Brain microvascular endothelial cell (primary cell): ENCODE results near the gene REPIN1.

Source experiments
- DNase-seq: peaks from one replicate; pipeline ENCODE4 v3.0.0-alpha.2; 2020
- H3K27ac ChIP-seq: fragments of 250-450 bp; sonication (Bioruptor Pico); 2 replicates; pipeline ENCODE4 v1.5.1; 2020; ENCODE audit warnings: mild to moderate bottlenecking, moderate library complexity
- H3K27me3 ChIP-seq: fragments of 250-450 bp; sonication (Bioruptor Pico); replicated peaks from 2 replicates; pipeline ENCODE4 v1.5.1; 2020; ENCODE audit warnings: mild to moderate bottlenecking
- H3K36me3 ChIP-seq: fragments of 250-450 bp; sonication (Bioruptor Pico); replicated peaks from 2 replicates; pipeline ENCODE4 v1.5.1; 2020; ENCODE audit warnings: mild to moderate bottlenecking
- H3K4me3 ChIP-seq: 2 replicates; pipeline ENCODE4 v1.5.1; 2011; ENCODE audit warnings: low read depth, mild to moderate bottlenecking, control low read depth, low read length, moderate library complexity
- CTCF ChIP-seq: IDR thresholded peaks from 2 replicates; pipeline ENCODE4 v1.5.1; 2011; ENCODE audit warnings: low read depth, mild to moderate bottlenecking, moderate library complexity, low read length, control low read depth, inconsistent platforms; ENCODE audit errors: missing control alignments
- in situ Hi-C: cut with HindIII; loops from 2 replicates; pipeline ENCODE4 v1.10.0; 2017; ENCODE audit warnings: low sequenced_read_pairs, low pct_ligation_motif_present

Gene REPIN1

GRCh38 chr7:150388709-150389531 is 20.3 kb downstream of the REPIN1 start:
- no peak overlapping the region for H3K4me3 ChIP-seq
- no peaks in the 10 kb centered on the region for H3K27me3 ChIP-seq
- DNase-seq, result no peak
- TF ChIP-seq CTCF, result peak; percentile 72
- in situ Hi-C loops, result no loop called here
- no peak overlapping the region for H3K27ac ChIP-seq
- no peaks in the 10 kb centered on the region for H3K36me3 ChIP-seq

GRCh38 chr7:150389532-150389816 is 20.9 kb downstream of the REPIN1 start:
- H3K4me3 ChIP-seq, result no peak overlapping the region
- no peak for DNase-seq
- in situ Hi-C loops, result no loop called here
- no peaks in the 10 kb centered on the region for H3K36me3 ChIP-seq
- H3K27ac ChIP-seq, result no peak overlapping the region
- no peaks in the 10 kb centered on the region for H3K27me3 ChIP-seq
- TF ChIP-seq CTCF, result no peak

DNA sequence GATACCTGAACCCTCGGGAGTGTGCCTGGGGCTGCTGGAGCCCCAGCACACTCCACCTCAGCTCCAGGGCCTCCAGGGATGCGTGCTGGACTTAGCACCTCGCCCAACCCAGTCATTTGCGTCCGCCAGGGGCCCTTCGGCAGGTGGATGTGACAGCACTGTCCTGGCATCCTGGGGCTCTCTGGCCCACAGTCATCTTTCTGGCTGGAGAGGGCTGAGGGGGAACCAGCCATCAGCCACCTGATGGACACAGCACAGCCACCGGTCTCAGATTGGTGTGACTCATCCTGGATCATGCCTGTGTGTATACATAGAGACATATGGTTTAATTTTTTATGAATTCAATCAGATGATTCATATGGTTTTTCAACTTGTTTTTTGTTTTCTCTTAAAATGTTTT is 21.6 kb downstream of the REPIN1 start:
- no peak for TF ChIP-seq CTCF
- Histone ChIP-seq H3K36me3 (no peaks in the 10 kb centered on the region), H3K27ac (no peak overlapping the region), H3K27me3 (no peaks in the 10 kb centered on the region), H3K4me3 (no peak overlapping the region)
- in situ Hi-C loops, result no loop called here
- DNase-seq, result no peak

- DNase-seq, result no peak
- H3K4me3 ChIP-seq, result no peak overlapping the region
- H3K27me3 ChIP-seq, result no peaks in the 10 kb centered on the region
- no peak for TF ChIP-seq CTCF
- peaks cover 6% of the 10 kb centered on the region for H3K36me3 ChIP-seq
- no peak overlapping the region for H3K27ac ChIP-seq
- in situ Hi-C loops, result no loop called here
These were observed 24.7 kb downstream of the REPIN1 start for GRCh38 chr7:150393325-150393724.

DNA sequence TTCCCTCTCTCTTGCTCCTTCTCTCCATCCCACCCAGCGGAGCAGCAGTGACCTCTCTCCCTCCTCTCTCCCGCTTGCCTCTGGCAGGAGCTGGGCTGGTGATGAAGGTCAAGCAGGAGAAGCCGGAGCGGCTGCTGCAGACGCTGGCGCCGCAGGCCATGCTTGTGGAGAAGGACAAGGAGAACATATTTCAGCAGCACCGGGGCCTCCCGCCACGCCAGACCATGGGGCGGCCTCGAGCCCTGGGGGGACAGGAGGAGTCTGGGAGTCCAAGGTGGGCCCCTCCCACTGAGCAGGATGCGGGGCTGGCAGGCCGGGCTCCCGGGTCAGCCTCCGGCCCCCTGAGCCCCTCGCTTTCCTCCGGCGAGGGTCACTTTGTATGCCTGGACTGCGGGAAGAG is 27.8 kb downstream of the REPIN1 start:
- DNase-seq, result no peak
- H3K27me3 ChIP-seq, result no peaks in the 10 kb centered on the region
- H3K27ac ChIP-seq, result no peak overlapping the region
- in situ Hi-C loops, result no loop called here
- no peak for TF ChIP-seq CTCF
- H3K36me3 ChIP-seq, result peaks cover 6% of the 10 kb centered on the region
- H3K4me3 ChIP-seq, result no peak overlapping the region

DNA sequence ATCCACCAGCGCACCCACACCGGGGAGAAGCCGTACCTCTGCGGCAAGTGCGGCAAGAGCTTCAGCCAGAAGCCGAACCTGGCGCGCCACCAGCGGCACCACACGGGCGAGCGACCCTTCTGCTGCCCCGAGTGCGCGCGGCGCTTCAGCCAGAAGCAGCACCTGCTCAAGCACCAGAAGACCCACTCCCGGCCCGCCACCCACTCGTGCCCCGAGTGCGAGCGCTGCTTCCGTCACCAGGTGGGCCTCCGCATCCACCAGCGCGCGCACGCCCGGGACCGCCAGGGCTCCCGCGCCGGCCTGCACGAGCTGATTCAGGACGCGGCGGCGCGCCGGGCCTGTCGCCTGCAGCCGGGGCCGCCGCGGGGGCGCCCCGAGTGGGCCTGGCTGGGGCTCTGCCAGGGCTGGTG is 28.2 kb downstream of the REPIN1 start:
- H3K27me3 ChIP-seq, result no peaks in the 10 kb centered on the region
- TF ChIP-seq CTCF, result no peak
- DNase-seq, result no peak
- in situ Hi-C loops, result no loop called here
- H3K4me3 ChIP-seq, result no peak overlapping the region
- H3K27ac ChIP-seq, result no peak overlapping the region
- peaks cover 6% of the 10 kb centered on the region for H3K36me3 ChIP-seq
